ENCODE results near the gene ERP44.

DNA sequence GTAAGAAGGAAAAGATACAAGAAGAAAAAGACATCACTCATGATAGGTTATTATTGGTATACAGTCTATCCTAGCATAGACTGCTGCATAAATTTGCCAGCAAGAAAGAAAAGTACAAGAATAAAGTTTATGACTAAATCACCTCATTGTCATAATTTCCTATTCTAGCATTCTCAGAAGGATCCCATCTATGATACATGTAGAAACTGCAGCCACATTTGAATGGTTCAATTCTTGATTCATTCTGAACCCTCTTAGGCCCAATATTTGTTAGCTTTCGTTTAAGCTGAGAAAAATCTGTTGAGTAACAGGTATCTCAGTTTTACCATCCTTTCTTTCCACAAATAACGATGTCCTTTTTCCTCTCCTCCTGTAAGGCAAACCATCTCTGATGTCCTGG, 21.5 kb upstream of the ERP44 start:
- TF ChIP-seq CTCF (IDR thresholded peaks at IDR 0.05; ENCODE audit: low read depth, low read length) (no peak), POLR2A (IDR thresholded peaks at IDR 0.05; ENCODE audit: extremely low read depth, insufficient read length) (no peak)
